GM18520 (cell line): ENCODE results near the gene VRK1.
"Not testable (repeated sequence)": the region's sequence is repeated elsewhere in the genome, so short reads cannot be mapped to it uniquely, and the experiment has no call there.

ENCODE experiments used
- ATAC-seq: cut with Tn5 transposase; IDR thresholded peaks from one replicate; pipeline ENCODE4 v1.9.1; 2021; ENCODE audit not compliant: unreplicated experiment

VRK1 gene

GRCh38 chr14:96874127-96874526 lies 76.9 kb downstream of the VRK1 start:
- ATAC-seq, result no peak

GRCh38 chr14:96876747-96877146 lies 79.6 kb downstream of the VRK1 start:
- ATAC-seq, result no peak

- ATAC-seq, result no peak
These were observed 84.5 kb downstream of the VRK1 start for GRCh38 chr14:96881713-96882112.

GRCh38 chr14:96883974-96884373 lies 86.8 kb downstream of the VRK1 start:
- not testable (repeated sequence) for ATAC-seq

GRCh38 chr14:96888158-96888557 lies 91.0 kb downstream of the VRK1 start:
- ATAC-seq, result peak; percentile 83

- no peak for ATAC-seq
These were observed 91.4 kb downstream of the VRK1 start for GRCh38 chr14:96888593-96888992.

- no peak for ATAC-seq
These were observed 91.9 kb downstream of the VRK1 start for GRCh38 chr14:96889091-96889490.

GRCh38 chr14:96893966-96894622 lies 96.9 kb downstream of the VRK1 start:
- ATAC-seq, result no peak

GRCh38 chr14:96894966-96895365 lies 97.8 kb downstream of the VRK1 start:
- ATAC-seq, result no peak

- peak; percentile 75 for ATAC-seq
These were observed 98.6 kb downstream of the VRK1 start for GRCh38 chr14:96895658-96896271.

GRCh38 chr14:96897184-96897583 lies 100.0 kb downstream of the VRK1 start:
- no peak for ATAC-seq

- peak; percentile 70 for ATAC-seq
These were observed 104.0 kb downstream of the VRK1 start for GRCh38 chr14:96901227-96901626.

- ATAC-seq, result no peak
These were observed 104.8 kb downstream of the VRK1 start for GRCh38 chr14:96902004-96902403.

- no peak for ATAC-seq
These were observed 106.4 kb downstream of the VRK1 start for GRCh38 chr14:96903444-96904023.

GRCh38 chr14:96904201-96904600 lies 107.0 kb downstream of the VRK1 start:
- no peak for ATAC-seq

GRCh38 chr14:96905065-96905464 lies 107.9 kb downstream of the VRK1 start:
- no peak for ATAC-seq

GRCh38 chr14:96905825-96906224 lies 108.6 kb downstream of the VRK1 start:
- ATAC-seq, result no peak

GRCh38 chr14:96906434-96906833 lies 109.3 kb downstream of the VRK1 start:
- no peak for ATAC-seq

GRCh38 chr14:96909841-96910364 lies 112.7 kb downstream of the VRK1 start:
- ATAC-seq, result no peak

- ATAC-seq, result no peak
These were observed 114.4 kb downstream of the VRK1 start for GRCh38 chr14:96911499-96912149.

GRCh38 chr14:96914571-96915128 lies 117.5 kb downstream of the VRK1 start:
- no peak for ATAC-seq
